BE2C (cell line): Measurements from ENCODE around the gene POLN.
A peak's percentile ranks its signal among the peaks of the same experiment; 100 is the strongest.

Experiments used
- DNase-seq: peaks from one replicate; pipeline ENCODE4 v3.0.0-alpha.2; 2020
- H3K27me3 ChIP-seq: fragments of 250-450 bp; sonication (Bioruptor Pico); 2 replicates; pipeline ENCODE4 v1.5.1; 2020; ENCODE audit warnings: mild to moderate bottlenecking
- H3K36me3 ChIP-seq: fragments of 250-450 bp; sonication (Bioruptor Pico); 2 replicates; pipeline ENCODE4 v1.5.1; 2020; ENCODE audit warnings: mild to moderate bottlenecking
- H3K4me1 ChIP-seq: fragments of 250-450 bp; sonication (Bioruptor Pico); 2 replicates; pipeline ENCODE4 v1.5.1; 2020
- H3K4me3 ChIP-seq: 2 replicates; pipeline ENCODE4 v1.5.1; 2011; ENCODE audit warnings: low read depth, low read length
- H3K9me3 ChIP-seq: fragments of 250-450 bp; sonication (Bioruptor Pico); 2 replicates; pipeline ENCODE4 v1.5.1; 2020
- CTCF ChIP-seq: IDR thresholded peaks from 2 replicates; pipeline ENCODE4 v1.5.1; 2012; ENCODE audit warnings: mild to moderate bottlenecking, low read depth, low read length

The POLN gene

DNA sequence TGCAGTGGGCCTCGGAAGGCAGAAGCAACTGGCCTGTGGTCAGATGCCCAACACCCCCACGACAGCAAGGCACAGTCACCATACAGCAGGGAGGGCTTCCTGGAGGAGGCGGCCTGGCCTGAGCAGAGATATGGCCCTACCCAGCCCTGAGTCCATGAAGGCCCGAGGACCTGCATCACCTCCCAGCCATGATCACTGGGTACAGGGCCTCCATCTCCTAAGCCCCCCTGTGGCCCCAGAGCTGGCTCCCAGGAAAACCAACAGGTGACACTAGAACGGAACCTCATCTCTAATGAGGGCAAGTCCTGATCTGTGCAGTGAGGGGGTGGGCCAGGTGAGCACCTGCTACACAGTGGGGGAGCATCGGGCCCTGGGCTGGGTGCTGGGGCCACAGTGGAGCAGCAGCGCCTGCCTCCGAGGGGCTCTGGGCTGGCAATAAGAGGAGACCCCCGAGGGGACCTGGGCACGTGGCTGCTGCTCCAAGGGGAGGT lies 46.2 kb upstream of the POLN start:
- Histone ChIP-seq H3K4me1 (peaks cover 18% of the 10 kb centered on the region), H3K27me3 (0 out of 2 replicates have a peak, but pooled peaks cover 2% of the 10 kb centered on the region), H3K36me3 (no peaks in the 10 kb centered on the region), H3K4me3 (no peak overlapping the region), H3K9me3 (no peaks in the 10 kb centered on the region)
- no peak for DNase-seq
- no peak for TF ChIP-seq CTCF

GRCh38 chr4:2287594-2287915 lies 45.6 kb upstream of the POLN start:
- Histone ChIP-seq H3K27me3 (0 out of 2 replicates have a peak, but pooled peaks cover 2% of the 10 kb centered on the region), H3K4me3 (no peak overlapping the region), H3K36me3 (no peaks in the 10 kb centered on the region), H3K9me3 (no peaks in the 10 kb centered on the region), H3K4me1 (peaks cover 15% of the 10 kb centered on the region)
- DNase-seq = peak; percentile 4
- TF ChIP-seq CTCF = no peak

- Histone ChIP-seq H3K4me3 (no peak overlapping the region), H3K9me3 (no peaks in the 10 kb centered on the region), H3K27me3 (no peaks in the 10 kb centered on the region), H3K4me1 (peaks cover 10% of the 10 kb centered on the region), H3K36me3 (no peaks in the 10 kb centered on the region)
- DNase-seq = peak; percentile 11
- no peak for TF ChIP-seq CTCF
Measured at GRCh38 chr4:2286904-2287593, 45.1 kb upstream of the POLN start.

DNA sequence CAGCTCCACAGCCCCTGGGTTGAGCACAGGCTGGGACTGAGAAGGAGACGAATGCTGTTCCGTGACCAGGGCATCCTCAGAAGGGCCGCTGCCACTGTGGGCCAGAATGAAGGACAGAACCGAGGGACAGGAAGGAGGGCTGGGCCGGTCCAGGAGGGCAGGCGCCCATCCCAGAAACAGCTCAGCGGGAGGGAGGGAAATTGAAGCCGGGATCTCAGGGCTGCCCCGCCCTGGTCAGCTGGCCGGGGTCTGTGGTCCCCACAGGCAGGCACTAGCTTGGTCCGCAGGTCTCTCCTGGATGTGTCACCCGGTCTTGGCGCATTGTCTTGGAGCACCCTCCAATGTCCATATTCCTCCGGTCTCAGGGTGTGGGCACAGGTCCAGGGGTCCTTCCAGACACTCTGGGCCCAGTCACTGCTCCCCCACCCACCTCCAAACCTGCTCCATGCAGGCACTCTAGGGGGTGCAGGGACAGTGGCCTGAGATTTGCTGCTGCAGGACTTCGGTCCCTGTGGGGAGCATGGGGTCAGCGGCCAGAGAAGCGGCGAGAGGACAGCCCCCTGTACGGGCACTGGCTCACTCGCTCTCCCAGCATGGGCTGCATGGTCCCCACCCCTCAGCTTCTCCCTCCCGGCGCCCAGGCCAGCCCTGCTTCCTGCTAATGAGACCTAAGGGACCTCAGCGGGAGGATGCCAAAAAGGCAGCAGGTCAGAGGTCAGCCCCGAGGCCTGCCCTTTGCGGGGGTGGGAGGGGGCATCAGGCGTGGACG lies 43.9 kb upstream of the POLN start:
- Histone ChIP-seq H3K36me3 (no peaks in the 10 kb centered on the region), H3K4me1 (peaks cover 2% of the 10 kb centered on the region; the same call in 1 of the 2 replicates), H3K27me3 (no peaks in the 10 kb centered on the region), H3K9me3 (no peaks in the 10 kb centered on the region), H3K4me3 (no peak overlapping the region)
- TF ChIP-seq CTCF = no peak
- DNase-seq = peak; percentile 8

DNA sequence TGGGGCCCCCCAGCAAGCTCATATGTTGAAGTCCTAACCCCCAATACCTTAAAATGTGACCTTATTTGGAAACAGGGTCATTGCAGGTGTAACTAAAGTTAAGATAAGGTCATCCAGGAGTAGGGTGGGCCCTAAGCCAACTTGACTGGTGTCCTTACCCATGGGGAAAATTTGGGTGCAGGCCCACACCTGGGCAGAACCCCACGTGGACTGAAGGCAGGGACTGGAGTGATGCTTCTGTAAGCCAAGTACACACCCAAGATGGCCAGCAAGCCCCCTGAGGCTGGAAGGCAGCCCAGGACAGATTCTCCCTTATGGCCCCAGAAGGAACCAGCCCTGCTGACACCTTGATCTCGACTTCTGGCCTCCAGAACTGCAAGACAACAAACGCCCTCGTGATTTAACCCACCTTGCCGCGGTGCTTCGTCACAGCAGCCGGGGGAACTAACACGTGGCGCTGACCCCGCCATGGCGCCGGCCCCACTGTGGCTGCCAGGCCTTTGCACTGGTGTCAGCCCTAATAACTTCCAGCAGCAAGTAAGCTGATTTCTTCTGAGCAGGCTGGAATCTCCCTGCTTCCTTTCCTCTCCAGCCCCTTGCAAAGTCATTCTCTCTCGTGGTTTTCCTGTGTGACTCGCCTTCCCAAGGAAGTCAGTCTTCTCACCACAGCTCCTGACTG lies 43.2 kb upstream of the POLN start:
- no peak for TF ChIP-seq CTCF
- Histone ChIP-seq H3K27me3 (no peaks in the 10 kb centered on the region), H3K9me3 (no peaks in the 10 kb centered on the region), H3K36me3 (no peaks in the 10 kb centered on the region), H3K4me1 (peaks cover under 1% of the 10 kb centered on the region; the same call in 1 of the 2 replicates), H3K4me3 (no peak overlapping the region)
- DNase-seq = peak; percentile 4
